Fibroblast of gingiva (primary cell): ENCODE results near the gene ZBP1.

Experiments
- DNase-seq: peaks from one replicate; pipeline ENCODE4 v3.0.0-alpha.2; 2011; ENCODE audit warnings: low read depth

Gene ZBP1

DNA sequence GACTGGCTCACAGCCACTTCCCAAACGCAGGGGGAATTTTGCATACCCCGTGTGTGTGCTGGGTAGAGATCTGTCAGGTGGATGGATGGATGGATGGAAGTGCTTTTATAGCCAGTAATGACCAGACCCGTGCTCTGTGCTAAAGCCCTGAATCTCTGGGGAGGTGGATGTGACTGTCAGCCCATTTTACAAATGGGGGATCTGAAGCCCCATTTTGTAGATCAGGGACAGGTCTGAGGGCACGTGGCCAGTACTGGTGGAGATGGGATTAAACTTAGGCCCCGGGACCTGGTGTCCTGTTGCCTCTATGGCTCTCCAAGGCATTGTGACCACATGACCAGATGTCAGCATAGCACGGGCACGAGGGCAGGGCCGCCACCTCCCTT is 38.2 kb upstream of the ZBP1 start:
- no peak for DNase-seq

DNA sequence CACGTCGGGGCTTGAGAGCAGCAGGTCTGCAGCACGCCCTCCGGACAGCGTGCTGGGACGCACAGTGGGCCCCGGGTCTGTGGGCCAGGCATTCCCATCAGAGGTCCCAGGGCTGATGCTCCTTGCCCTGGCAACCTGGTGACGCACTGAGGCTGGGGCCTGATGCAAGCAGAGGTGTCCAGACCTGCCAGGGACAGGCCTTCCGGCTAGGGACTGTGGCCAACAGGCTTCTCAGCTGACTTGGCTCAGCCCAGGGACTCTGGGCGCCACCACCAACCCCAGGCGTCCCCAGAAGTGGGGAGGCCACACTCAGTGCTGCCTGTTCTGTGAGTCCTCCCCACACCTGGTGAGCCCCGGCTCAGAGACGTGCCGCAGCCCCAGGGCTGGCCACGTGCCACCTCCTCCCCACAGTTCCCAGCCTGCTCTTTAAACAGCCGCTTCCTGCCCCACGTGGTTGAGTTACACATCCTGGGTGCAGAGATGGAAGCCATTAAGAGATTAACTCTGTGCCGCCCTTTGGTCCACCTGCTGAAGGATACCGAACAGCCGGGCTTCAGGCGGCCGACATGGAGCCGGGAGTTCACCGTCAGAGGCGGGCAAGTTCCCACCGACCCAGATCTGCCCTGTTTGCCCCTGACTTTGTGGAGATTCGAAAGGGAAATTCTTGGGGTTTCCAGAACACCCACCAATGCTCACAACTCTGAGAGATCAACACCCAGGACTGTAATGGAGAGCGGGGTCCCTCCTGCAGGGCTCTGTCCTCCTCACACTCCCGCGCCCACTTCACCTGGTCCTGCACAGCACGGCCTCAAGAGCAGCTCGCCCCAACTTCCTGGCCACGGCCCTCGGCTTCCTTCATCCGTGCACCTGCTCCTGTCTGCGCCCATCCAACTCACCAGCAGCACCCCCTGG is 37.6 kb upstream of the ZBP1 start:
- no peak for DNase-seq

- DNase-seq: no peak
These were observed 36.8 kb upstream of the ZBP1 start for GRCh38 chr20:57656821-57657534.

GRCh38 chr20:57656252-57656820 is 36.1 kb upstream of the ZBP1 start:
- no peak for DNase-seq

- no peak for DNase-seq
These were observed 35.6 kb upstream of the ZBP1 start for GRCh38 chr20:57655809-57656155.

DNA sequence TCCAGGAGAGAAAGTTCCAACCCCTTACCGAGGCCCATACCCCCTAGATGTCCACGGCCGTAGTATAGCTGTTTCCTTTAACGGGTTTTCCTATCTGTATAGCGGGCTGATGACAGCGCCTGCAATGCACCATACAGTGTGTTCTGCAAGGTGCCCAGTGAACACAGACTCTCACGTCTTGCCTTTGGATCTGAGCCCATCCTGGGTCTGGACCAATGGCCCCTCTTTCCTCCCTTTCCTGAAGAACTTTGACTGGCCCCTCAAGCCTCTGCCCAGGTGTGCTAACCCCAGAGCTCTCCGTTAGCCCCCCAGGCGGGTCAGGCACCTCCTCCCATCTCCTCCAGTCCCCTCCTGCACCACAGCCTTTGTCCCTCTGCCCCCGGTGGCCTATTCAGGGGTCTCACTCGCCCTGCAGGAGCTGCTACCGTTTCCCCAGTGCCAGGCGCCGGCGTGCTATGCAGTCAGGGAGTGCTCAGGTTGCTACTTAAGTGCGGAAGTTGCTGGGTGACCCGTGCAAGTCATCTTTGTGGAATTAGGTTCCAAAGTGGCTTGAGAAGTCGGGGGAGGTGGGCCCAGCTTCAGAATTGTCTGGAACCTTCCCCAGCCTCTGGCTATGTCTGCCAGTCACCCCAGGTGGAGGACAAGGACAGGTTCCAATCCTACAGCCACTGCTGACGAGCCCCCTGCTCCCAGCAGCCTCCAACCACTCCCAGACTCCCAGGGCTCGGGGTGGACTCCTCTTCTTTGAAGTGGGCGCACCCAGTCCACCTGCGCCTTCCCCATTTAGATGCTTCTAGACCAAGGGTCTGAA is 35.0 kb upstream of the ZBP1 start:
- no peak for DNase-seq

GRCh38 chr20:57654363-57654997 is 34.3 kb upstream of the ZBP1 start:
- peak; percentile 38 for DNase-seq

GRCh38 chr20:57653910-57654309 is 33.7 kb upstream of the ZBP1 start:
- no peak for DNase-seq

DNA sequence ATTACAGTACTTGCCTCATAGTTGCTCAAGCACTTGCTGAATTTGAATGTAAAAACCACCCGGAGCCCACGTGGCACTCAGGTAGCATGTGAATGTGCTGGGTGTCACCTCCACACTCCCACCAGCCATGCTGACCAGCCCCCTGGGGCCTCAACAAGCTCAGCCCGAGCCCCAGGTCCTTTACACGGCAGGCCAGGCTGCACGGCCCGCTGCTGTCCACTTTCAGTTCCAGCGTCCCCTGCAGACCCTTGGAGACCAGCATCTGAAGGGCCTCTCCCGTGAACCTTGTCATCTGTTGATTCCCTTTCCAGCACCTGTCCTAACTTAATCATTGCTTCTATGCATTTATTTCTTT is 33.3 kb upstream of the ZBP1 start:
- no peak for DNase-seq

GRCh38 chr20:57652606-57653545 is 32.6 kb upstream of the ZBP1 start:
- no peak for DNase-seq

DNA sequence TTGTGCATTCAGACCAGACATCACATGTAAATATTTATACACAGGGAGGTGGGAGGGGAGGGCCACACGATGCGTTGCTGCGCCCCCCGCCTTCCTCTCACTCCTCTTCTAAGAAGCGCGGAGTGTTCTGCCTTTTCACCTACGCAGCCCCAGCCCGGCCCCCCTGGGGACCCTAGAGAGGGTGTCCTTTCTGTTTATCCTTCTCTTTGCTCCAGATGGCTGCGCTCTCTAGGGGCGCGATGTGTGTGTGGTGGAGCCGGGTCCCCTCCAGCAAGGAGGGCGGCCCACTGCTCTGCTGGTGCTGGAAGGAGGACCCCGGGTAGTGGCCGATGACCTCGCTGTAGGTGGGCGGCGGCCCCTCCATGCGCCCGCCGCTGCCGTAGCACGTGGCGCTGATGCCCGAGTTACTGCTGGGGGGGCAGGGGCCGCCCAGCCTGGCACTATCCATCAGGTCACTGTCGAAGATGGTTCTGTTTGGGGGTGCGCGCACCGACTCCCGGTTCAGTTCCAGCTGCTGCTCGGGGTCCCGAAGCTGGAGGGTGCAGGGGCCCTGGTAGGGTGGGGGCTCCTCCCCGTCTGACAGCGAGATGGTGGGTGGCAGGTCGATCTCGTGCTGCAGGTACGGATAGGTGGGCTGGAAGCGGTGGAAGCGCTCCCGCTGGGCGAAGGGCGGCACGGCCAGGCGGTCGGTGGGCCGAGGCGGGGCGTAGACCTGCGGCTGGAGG is 31.8 kb upstream of the ZBP1 start:
- DNase-seq: no peak

DNA sequence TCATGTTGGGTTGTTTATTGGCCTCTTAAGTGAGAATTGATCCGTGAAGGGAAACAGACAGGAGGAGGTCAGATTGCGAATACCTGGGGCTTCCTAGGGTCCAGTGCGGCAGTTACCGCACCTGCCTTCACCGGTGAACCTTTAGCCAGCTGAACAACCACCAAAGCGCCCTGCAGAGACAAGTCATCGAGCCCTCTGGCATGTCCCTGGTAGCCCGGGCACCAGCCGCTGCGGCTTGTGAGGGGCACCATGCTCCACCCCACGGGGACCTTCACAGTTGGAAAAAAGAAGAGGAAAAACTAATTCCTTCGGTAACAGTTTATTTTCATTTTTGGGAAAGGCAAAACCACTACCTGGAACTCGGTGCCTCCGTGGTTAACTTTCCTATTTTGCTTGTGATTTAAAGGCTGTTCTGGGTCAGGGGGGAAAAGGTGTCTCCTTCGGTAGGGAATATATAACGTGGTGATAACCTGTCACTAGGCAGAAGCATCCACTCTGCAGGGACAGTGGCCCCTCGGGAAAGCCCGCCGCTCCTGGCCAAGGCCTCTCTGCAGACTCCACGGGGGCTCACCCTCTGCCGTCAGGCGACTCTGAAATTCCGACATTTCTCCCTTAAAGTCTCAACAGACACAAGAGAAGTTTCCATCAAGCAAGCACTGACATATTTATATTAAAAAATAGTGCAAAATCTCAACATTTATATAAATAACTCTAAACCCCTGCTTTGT is 30.7 kb upstream of the ZBP1 start:
- no peak for DNase-seq

- DNase-seq: no peak
These were observed 30.0 kb upstream of the ZBP1 start for GRCh38 chr20:57650266-57650665.

- DNase-seq: no peak
These were observed 29.4 kb upstream of the ZBP1 start for GRCh38 chr20:57649617-57650015.

DNA sequence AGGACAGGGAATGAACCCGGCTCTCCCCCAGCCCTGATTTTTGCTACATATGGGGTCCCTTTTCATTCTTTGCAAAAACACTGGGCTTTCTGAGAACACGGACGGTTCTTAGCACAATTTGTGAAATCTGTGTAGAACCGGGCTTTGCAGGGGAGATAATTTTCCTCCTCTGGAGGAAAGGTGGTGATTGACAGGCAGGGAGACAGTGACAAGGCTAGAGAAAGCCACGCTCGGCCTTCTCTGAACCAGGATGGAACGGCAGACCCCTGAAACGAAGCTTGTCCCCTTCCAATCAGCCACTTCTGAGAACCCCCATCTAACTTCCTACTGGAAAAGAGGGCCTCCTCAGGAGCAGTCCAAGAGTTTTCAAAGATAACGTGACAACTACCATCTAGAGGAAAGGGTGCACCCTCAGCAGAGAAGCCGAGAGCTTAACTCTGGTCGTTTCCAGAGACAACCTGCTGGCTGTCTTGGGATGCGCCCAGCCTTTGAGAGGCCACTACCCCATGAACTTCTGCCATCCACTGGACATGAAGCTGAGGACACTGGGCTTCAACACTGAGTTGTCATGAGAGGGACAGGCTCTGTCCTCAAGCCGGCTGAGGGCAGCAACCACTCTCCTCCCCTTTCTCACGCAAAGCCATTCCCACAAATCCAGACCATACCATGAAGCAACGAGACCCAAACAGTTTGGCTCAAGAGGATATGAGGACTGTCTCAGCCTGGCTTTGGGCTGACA is 28.8 kb upstream of the ZBP1 start:
- no peak for DNase-seq

GRCh38 chr20:57647933-57648785 is 27.9 kb upstream of the ZBP1 start:
- DNase-seq: no peak

- DNase-seq: no peak
These were observed 27.0 kb upstream of the ZBP1 start for GRCh38 chr20:57647006-57647932.
